Renal cortical epithelial cell (primary cell): ENCODE data around the gene GOLGA6L10. TPM values are rescaled to one million over a fixed set of nuclear protein-coding genes. Genes with fewer than 3 reads are reported as not detected.
"Not testable (repeated sequence)": the region's sequence is repeated elsewhere in the genome, so short reads cannot be mapped to it uniquely, and the experiment has no call there.

Source experiments
- DNase-seq: peaks from one replicate; pipeline ENCODE4 v3.0.0-alpha.2; 2011; ENCODE audit warnings: low read depth
- total RNA-seq: library from RNA; depleted of rRNA; stranded (reverse); fragments of >200 nt; gene quantifications from 2 replicates; pipeline ENCODE4 v1.2.3, GENCODE V29; 2014

The GOLGA6L10 gene
- 0.35 and 2.0 TPM in 2 replicates for total RNA-seq

DNA sequence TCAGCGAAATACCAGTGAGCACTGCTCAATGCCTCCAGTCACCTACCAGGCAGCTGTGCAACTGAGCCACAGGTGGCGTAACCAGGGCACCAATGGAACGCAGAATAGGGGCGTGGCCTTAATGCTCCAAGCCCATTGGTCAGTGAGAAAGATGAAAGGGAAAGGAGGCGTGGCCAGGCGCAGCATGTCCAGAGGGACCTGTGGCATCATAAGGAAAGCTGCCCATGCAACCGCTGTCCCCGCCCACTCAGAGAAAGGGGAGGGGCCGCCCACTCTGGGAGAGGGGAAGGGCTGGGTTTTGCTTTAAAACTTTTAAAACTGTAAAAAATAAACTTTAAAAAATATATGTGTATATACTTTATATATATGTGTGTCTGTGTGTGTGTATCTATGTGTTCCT lies at the start of gene GOLGA6L10:
Gene GOLGA6L10 (minus strand): TSS at position 101 of the 400 bp plus-strand sequence. CDS start 100 bp downstream, at position 1.
- DNase-seq: not testable (repeated sequence)

GRCh38 chr15:82398785-82399184 lies 49.5 kb upstream of the GOLGA6L10 start:
- no peak for DNase-seq

- DNase-seq: no peak
These were observed 48.5 kb upstream of the GOLGA6L10 start for GRCh38 chr15:82397817-82398216.

DNA sequence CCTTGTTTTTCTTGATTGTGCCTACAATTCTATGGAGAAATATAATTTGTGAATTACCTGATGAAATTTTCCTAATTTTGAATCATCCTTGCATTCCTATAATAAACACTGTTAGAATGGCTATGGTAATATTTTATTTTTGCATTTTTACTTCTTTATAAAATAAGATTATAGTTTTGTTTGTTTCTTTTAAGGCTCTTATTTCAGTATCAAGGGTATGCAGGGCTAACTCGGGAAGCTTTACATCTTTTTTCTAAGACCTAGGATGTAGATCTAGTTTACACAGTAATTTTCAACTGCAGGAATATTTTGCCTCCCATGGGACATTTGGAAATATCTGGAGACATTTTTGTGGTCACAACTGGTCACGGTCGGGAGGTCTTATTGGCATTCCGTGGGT lies 46.5 kb upstream of the GOLGA6L10 start:
- DNase-seq: not testable (repeated sequence)

GRCh38 chr15:82393671-82394070 lies 44.4 kb upstream of the GOLGA6L10 start:
- DNase-seq: peak; percentile 29

DNA sequence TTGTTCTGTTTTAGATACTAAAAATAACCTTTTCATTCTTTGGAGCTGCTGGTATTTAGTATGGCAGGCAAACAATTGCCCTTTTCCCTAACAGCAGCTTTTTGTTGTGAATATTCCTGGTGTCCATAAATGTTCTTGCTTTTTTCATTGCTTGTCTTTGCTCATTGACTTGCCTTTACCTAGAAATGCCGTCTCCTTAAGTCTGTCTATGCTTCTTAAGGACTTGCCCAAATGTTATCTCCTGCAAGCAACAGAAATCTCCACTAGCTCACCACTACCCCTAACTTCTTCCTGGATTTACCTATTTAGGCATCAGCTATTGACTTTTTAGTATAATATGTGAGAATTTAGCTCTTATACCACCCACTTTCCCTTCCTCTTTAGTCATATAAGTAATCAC lies 42.8 kb upstream of the GOLGA6L10 start:
- not testable (repeated sequence) for DNase-seq

GRCh38 chr15:82390152-82390551 lies 40.9 kb upstream of the GOLGA6L10 start:
- DNase-seq: not testable (repeated sequence)

DNA sequence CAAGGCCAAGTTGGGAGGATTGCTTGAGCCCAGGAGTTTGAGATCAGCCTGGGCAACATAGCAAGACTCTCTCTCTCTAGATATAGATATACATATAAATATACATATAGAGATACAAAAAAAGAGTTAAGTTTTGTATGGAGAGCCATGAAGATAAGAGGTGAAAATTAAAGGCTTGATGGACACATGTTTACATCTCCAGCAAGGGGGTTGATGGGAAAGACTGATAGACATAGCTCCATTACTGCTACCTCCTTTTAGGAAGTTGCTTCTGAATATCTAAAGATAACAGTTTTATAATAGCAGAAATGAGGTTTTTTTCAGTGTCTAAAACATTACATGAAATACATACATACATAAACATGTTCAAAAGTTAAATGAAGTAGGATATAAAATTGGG lies 37.9 kb upstream of the GOLGA6L10 start:
- DNase-seq: not testable (repeated sequence)

GRCh38 chr15:82381330-82381955 lies 32.2 kb upstream of the GOLGA6L10 start:
- DNase-seq: not testable (repeated sequence)

DNA sequence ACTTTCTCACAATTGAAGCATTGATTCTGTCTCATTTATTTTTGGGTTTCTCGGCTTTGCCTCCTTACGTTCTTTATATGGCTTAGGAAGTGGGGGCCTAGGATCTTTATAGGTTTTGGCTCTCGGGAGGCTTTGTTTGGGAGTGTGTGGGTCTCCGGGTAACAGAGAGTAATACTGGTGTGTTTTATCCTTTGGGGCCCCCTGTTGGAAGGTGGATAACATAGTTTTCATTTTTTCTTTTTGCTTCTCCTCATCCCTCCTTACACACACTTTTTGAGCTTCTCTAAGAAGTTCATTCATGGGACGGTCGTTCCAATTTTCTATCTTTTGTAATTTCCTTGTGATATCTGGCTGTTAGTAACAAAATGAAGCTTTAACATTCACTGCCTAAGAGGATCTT lies 30.3 kb upstream of the GOLGA6L10 start:
- not testable (repeated sequence) for DNase-seq

- DNase-seq: peak; percentile 67
These were observed 24.4 kb upstream of the GOLGA6L10 start for GRCh38 chr15:82373661-82374060.

- no peak for DNase-seq
These were observed 22.4 kb upstream of the GOLGA6L10 start for GRCh38 chr15:82371656-82372055.

DNA sequence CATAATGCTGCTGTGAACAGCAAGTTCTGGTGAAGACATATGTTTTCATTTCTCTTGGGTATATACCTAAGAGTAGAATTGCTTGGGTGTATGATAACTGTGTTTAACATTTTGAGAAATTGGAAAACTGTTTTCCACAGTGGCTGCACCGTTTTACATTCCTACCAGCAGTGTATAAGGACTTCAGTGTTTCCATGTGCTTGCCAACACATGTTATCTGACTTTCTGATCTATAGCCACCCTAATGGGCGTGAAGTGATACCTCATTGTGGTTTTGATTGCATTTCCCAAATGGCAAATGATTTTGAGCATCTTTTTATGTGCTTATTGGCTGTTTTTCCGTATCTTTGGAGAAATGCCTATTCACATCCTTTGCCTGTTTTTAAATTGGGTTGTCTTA lies 18.5 kb upstream of the GOLGA6L10 start:
- not testable (repeated sequence) for DNase-seq

GRCh38 chr15:82365692-82366323 lies 16.5 kb upstream of the GOLGA6L10 start:
- not testable (repeated sequence) for DNase-seq

DNA sequence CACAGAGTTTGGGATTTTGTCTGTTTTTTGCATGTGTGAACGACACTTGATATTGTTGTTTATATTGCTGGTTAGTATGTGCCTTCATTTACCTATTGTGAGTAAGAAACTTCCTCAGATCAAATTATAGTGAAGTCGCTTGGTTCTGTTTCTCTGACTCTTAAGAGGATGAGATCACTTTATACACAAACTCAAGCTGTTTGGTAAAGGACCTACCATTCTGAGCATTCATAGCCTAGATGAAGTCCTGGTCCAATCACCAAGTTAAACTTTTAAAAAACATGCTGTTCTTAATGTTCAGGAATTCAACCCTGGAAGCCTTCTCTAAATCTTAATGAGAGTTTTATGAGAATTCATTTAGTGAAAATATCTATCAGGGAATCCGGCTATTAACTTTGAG lies 15.3 kb upstream of the GOLGA6L10 start:
- not testable (repeated sequence) for DNase-seq

- not testable (repeated sequence) for DNase-seq
These were observed 13.5 kb upstream of the GOLGA6L10 start for GRCh38 chr15:82362790-82363189.

DNA sequence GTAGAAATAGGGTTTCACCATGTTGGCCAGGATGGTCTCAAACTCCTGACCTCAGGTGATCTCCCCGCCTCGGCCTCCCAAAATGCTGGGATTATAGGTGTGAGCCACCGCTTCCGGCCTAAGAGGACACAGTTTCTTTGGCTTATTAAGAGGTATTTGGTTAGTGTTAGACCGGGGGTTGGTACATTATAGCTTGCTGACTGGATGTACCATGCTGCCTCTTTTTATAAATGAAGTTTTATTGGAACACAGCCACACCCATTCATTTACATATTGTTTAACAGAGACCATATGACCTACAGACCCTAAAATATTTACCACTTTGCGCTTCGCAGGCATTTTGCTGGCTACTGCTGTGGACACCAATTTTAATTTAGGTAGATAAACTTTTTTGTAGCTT lies 11.3 kb upstream of the GOLGA6L10 start:
- not testable (repeated sequence) for DNase-seq

DNA sequence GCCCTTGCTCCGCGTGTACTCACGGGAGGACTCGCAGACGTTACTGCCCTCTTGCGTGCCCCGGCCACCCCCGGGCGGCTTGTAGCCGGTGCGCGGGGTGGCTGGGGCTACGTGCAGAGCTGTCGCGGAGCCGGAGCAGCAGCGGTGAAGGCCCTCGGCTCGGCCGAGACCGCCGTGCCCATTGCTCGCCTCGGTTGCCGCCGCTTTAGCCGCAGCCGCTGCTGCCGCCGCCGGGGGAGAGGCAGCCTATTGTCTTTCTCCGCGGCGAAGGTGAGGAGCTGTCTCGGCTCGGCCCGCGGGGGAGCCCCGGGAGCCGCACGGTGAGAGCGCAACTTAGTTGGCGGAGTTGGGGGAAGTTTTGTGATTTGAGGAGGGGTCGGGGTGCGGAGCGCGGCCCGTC lies 5.8 kb upstream of the GOLGA6L10 start:
- DNase-seq: not testable (repeated sequence)

DNA sequence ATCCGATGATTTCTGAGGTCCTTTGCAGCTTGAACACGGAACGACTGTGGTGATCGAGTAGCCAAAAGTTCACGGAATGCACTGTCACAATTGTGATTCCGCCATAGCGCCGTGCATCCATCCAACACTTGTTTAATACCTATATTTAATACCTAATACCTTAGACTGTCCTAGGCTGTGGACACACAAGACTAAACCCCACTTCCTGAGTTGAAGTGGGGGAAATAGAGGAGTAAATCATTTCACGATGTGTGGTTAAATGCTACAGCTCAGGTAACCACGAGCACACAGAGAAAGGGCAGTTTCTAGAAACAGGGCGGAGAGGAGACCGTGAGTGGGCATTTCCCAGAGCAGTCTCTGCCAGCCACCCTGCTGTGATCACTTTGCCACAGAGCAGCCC lies 5.3 kb upstream of the GOLGA6L10 start:
- DNase-seq: not testable (repeated sequence)

DNA sequence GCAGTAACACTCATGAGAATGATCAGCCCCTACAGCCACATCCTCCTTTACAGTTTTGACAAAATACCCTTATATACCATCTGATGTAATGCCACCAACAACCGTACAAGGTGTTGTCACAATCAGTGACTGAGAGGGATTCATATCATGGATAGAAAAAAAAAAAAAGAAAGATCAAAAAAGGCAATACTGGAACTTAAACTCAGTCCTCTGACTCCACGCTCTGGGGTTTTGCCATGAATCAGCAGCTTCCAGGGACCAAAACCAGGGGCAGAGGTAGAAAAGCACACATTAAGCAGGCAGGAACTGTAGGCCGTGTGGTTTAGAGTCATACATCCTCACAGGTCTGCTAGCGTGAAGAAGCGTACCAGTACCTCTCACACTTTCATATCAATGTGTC lies 1.6 kb downstream of the GOLGA6L10 start:
- DNase-seq: not testable (repeated sequence)

DNA sequence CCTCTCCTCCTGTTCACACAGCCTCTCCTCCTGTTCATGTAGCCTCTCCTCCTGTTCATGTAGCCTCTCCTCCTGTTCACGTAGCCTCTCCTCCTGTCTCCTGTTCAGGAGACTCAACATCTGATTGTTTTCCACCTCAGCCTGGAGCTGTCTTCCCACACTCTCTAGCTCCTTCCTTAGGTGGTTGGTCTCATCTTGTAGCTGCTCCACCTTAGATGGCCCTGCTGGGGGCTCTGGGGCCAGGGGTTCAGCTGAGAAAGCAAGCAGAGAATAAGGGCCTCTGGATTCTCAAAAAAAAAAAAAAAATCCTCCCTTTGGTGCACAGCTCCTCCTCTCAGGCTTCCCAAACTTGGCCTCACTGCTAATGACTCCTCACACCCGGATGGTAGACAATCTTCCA lies 4.1 kb downstream of the GOLGA6L10 start:
- DNase-seq: not testable (repeated sequence)

- not testable (repeated sequence) for DNase-seq
These were observed 4.9 kb downstream of the GOLGA6L10 start for GRCh38 chr15:82344421-82344820.

DNA sequence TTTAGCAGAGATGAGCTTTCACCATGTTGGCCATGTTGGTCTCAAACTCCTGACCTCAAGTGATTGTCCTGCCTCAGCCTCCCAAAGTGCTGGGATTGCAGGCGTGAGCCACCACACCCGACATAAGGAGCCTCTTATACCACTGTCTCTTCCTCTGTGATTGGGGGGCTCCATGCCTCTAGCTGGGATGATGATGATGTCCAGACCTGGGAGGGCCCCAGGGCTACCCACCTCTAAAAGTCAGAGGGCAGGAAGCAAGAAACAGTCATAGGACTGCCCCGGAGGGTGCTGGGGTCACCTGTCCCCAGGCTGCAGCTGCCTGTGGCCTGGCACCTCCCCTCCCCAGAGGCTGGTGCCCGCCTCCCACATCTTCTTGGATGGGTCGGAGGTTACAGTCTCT lies 5.4 kb downstream of the GOLGA6L10 start:
- DNase-seq: not testable (repeated sequence)
